HFF-Myc (cell line): ENCODE measurements around the gene ZNF175.

Experiments used
- DNase-seq: peaks from one replicate; pipeline ENCODE4 v3.0.0-alpha.2; 2011; ENCODE audit warnings: low read depth; ENCODE audit errors: extremely low read depth
- H3K4me3 ChIP-seq: replicated peaks from 2 replicates; pipeline ENCODE4 v1.5.1; 2011; ENCODE audit warnings: low read depth, mild to moderate bottlenecking, control low read depth, low read length
- TF ChIP-seq, protein P1 (sequence below): IDR thresholded peaks from 2 replicates; pipeline ENCODE4 v1.5.1; 2012; ENCODE audit warnings: mild to moderate bottlenecking, low read depth, low read length, control low read depth; ENCODE audit errors: missing control alignments

ZNF175 gene

GRCh38 chr19:51587264-51588191 is 16.4 kb downstream of the ZNF175 start:
- H3K4me3 ChIP-seq = no peak overlapping the region
- no peak for DNase-seq
- TF ChIP-seq, protein P1, sequence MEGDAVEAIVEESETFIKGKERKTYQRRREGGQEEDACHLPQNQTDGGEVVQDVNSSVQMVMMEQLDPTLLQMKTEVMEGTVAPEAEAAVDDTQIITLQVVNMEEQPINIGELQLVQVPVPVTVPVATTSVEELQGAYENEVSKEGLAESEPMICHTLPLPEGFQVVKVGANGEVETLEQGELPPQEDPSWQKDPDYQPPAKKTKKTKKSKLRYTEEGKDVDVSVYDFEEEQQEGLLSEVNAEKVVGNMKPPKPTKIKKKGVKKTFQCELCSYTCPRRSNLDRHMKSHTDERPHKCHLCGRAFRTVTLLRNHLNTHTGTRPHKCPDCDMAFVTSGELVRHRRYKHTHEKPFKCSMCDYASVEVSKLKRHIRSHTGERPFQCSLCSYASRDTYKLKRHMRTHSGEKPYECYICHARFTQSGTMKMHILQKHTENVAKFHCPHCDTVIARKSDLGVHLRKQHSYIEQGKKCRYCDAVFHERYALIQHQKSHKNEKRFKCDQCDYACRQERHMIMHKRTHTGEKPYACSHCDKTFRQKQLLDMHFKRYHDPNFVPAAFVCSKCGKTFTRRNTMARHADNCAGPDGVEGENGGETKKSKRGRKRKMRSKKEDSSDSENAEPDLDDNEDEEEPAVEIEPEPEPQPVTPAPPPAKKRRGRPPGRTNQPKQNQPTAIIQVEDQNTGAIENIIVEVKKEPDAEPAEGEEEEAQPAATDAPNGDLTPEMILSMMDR = no peak

DNA sequence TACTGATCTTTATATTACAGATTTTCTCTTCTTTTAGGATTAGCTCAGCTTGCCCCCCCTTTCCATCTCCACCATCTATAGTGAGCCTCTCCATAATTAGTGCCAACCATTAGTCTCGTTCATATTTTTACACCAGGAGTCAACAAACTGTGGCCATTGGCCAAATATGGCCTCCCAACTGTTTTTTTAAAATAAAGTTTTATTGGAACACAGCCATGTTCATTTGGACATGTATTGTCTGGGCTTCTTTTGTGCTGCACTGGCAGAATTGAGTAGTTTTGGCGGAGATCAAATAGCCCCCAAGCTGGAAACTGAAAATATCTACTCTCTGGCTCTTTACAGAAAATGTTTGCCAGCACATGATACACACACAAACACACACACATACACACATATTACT is 18.4 kb downstream of the ZNF175 start:
- H3K4me3 ChIP-seq = no peak overlapping the region
- TF ChIP-seq, protein P1 = no peak
- no peak for DNase-seq

- TF ChIP-seq, protein P1 = no peak
- H3K4me3 ChIP-seq = no peak overlapping the region
- no peak for DNase-seq
Measured at GRCh38 chr19:51590441-51590840, 19.4 kb downstream of the ZNF175 start.

GRCh38 chr19:51592521-51592920 is 21.4 kb downstream of the ZNF175 start:
- TF ChIP-seq, protein P1 = no peak
- H3K4me3 ChIP-seq = no peak overlapping the region
- no peak for DNase-seq

GRCh38 chr19:51593138-51593890 is 22.2 kb downstream of the ZNF175 start:
- peak overlapping the region; percentile 68 for H3K4me3 ChIP-seq
- TF ChIP-seq, protein P1 = no peak
- no peak for DNase-seq

- TF ChIP-seq, protein P1 = no peak
- peak; percentile 89 for DNase-seq
- peak overlapping the region; percentile 68 for H3K4me3 ChIP-seq
Measured at GRCh38 chr19:51593969-51594773, 23.1 kb downstream of the ZNF175 start.
